ENCODE results near the gene HIPK1. TPM values are rescaled to one million over a fixed set of nuclear protein-coding genes. Genes with fewer than 3 reads are reported as not detected.

Gene HIPK1
- total RNA-seq, 5 donors from 2014 or later (not counting 1 experiment from before 2014, with no cell fraction given) = 99.5 to 189 (median 103) TPM

DNA sequence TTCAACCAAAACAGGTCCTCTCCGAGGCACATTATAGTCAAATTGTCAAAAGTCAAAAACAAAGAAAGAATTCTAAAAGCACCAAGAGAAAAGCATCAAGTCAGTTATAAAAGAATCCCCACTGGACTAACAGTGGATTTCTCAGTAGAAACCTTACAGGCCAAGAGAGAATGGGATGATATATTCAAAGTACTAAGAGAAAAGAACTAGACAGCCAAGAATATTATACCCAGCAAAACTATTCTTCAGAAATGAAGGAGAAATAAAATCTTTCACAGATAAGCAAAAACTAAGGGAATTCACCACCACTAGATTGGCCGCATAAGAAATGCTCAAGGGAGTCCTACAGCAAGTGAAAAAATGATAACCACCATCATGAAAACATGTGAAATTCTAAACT, 66.3 kb downstream of the HIPK1 start:
- ATAC-seq (replicated peaks in 1 of 4) = no peak
- Histone ChIP-seq H3K36me3 (ENCODE audit: control insufficient read depth in 2 of 2, extremely low read depth in 1 of 2, insufficient read depth in 1 of 2, low read length in 1 of 2) (no peaks in the 10 kb centered on the region), H3K27ac (ENCODE audit: low read length) (no peak overlapping the region), H3K9me3 (peaks cover 3% of the 10 kb centered on the region), H3K27me3 (replicated peaks in 1 of 2; ENCODE audit: control insufficient read depth in 2 of 2, extremely low read depth in 1 of 2, insufficient read depth in 2 of 2, low read length in 1 of 2) (peaks cover 0 to 14% of the 10 kb centered on the region in 2 experiments), H3K4me1 (ENCODE audit: control insufficient read depth in 1 of 2, extremely low read depth in 1 of 2, insufficient read depth in 2 of 2, low read length in 2 of 2) (no peaks in the 10 kb centered on the region), H3K4me3 (ENCODE audit: control insufficient read depth in 1 of 2, extremely low read depth in 1 of 2, low read length in 1 of 2) (no peak overlapping the region)
- WGBS (ENCODE audit: insufficient coverage) = 100% methylated on average over 1 of the region's 2 CpGs
- H3K9me3 Mint-ChIP-seq = peaks cover 11 to 18% (median 15%) of the 10 kb centered on the region in 3 donors
- H3K36me3 Mint-ChIP-seq = peaks cover 10% of the 10 kb centered on the region
- DNase-seq = no peak
- H3K27ac Mint-ChIP-seq = no peak overlapping the region
- H3K4me3 Mint-ChIP-seq = no peak overlapping the region
- POLR2A ChIA-PET = no interaction called here
- peaks cover 2 to 9% (median 6%) of the 10 kb centered on the region in 3 donors for H3K4me1 Mint-ChIP-seq
- CTCF ChIA-PET = interaction anchor here in 1 of 2 donors (0.6 kb wide), 1 partner anchor 689 kb away, joined by 5 read pairs; no protein-coding TSS in a partner anchor
- peaks cover 4 to 6% of the 10 kb centered on the region in 2 donors for H3K27me3 Mint-ChIP-seq

DNA sequence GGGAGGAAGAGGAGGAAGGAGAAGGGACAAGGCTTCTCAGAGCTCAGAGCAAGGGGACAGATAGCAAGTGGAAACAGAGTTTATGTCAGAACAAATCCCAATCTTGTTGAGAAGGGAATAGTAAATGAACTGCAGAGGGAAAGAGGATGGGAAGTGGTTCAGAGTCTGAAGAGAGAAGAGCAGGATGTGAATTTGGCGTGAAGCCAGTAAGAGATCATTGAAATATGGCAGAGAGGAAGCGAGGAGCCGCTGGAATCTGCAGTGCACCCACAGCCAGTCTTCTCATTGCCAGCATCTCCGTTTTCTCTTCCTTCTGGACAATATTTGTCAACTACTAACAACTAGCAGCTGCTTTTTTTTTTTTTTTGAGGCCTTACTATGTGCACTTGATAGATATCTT, 69.2 kb downstream of the HIPK1 start:
- no peak for ATAC-seq (replicated peaks in 1 of 4)
- H3K27me3 Mint-ChIP-seq = peaks cover 5 to 7% of the 10 kb centered on the region in 2 donors
- no peaks in the 10 kb centered on the region for H3K4me1 ChIP-seq (ENCODE audit: control insufficient read depth in 1 of 2, extremely low read depth in 1 of 2, insufficient read depth in 2 of 2, low read length in 2 of 2)

GRCh38 chr1:113999233-113999632, 70.1 kb downstream of the HIPK1 start:
- no CpG with 5 or more reads among the region's 2 CpGs for WGBS (ENCODE audit: insufficient coverage)
- Histone ChIP-seq H3K4me1 (ENCODE audit: control insufficient read depth in 1 of 2, extremely low read depth in 1 of 2, insufficient read depth in 2 of 2, low read length in 2 of 2) (no peaks in the 10 kb centered on the region), H3K27ac (ENCODE audit: low read length) (no peak overlapping the region), H3K9me3 (no peaks in the 10 kb centered on the region), H3K4me3 (ENCODE audit: control insufficient read depth in 1 of 2, extremely low read depth in 1 of 2, low read length in 1 of 2) (no peak overlapping the region), H3K27me3 (replicated peaks in 1 of 2; ENCODE audit: control insufficient read depth in 2 of 2, extremely low read depth in 1 of 2, insufficient read depth in 2 of 2, low read length in 1 of 2) (peaks cover 0 to 15% of the 10 kb centered on the region in 2 experiments), H3K36me3 (ENCODE audit: control insufficient read depth in 2 of 2, extremely low read depth in 1 of 2, insufficient read depth in 1 of 2, low read length in 1 of 2) (no peaks in the 10 kb centered on the region)
- CTCF ChIA-PET = no interaction called here
- ATAC-seq (replicated peaks in 1 of 4) = no peak
- H3K4me3 Mint-ChIP-seq = no peak overlapping the region
- peaks cover 2 to 9% (median 6%) of the 10 kb centered on the region in 3 donors for H3K4me1 Mint-ChIP-seq
- H3K36me3 Mint-ChIP-seq = peaks cover 8% of the 10 kb centered on the region
- H3K27me3 Mint-ChIP-seq = peaks cover 8% of the 10 kb centered on the region in 2 donors
- no peak overlapping the region for H3K27ac Mint-ChIP-seq
- POLR2A ChIA-PET = no interaction called here
- peaks cover 6 to 15% (median 12%) of the 10 kb centered on the region in 3 donors for H3K9me3 Mint-ChIP-seq
- no peak for DNase-seq

More for the DNA sequence above, 69.2 kb downstream of the HIPK1 start:
- Mint-ChIP-seq H3K4me1 (peaks cover 2 to 9% (median 6%) of the 10 kb centered on the region in 3 donors), H3K27ac (no peak overlapping the region), H3K4me3 (no peak overlapping the region), H3K9me3 (peaks cover 6 to 18% (median 15%) of the 10 kb centered on the region in 3 donors), H3K36me3 (peaks cover 10% of the 10 kb centered on the region)
- no peak overlapping the region for H3K27ac ChIP-seq (ENCODE audit: low read length)
- peaks cover 3% of the 10 kb centered on the region for H3K9me3 ChIP-seq
- no peak for DNase-seq
- H3K36me3 ChIP-seq (ENCODE audit: control insufficient read depth in 2 of 2, extremely low read depth in 1 of 2, insufficient read depth in 1 of 2, low read length in 1 of 2) = no peaks in the 10 kb centered on the region
- WGBS (ENCODE audit: insufficient coverage) = 33% methylated on average over 1 of the region's 4 CpGs
- H3K27me3 ChIP-seq (replicated peaks in 1 of 2; ENCODE audit: control insufficient read depth in 2 of 2, extremely low read depth in 1 of 2, insufficient read depth in 2 of 2, low read length in 1 of 2) = peaks cover 0 to 20% of the 10 kb centered on the region in 2 experiments
- ChIA-PET POLR2A (no interaction called here), CTCF (interaction anchor here in 1 of 2 donors (0.7 kb wide), 1 partner anchor 349 kb away, joined by 3 read pairs; no protein-coding TSS in a partner anchor)
- no peak overlapping the region for H3K4me3 ChIP-seq (ENCODE audit: control insufficient read depth in 1 of 2, extremely low read depth in 1 of 2, low read length in 1 of 2)

- no peak overlapping the region for H3K27ac Mint-ChIP-seq
Observed at GRCh38 chr1:113999799-114000198, 70.7 kb downstream of the HIPK1 start.

GRCh38 chr1:114000406-114000805, 71.3 kb downstream of the HIPK1 start:
- H3K4me1 ChIP-seq (ENCODE audit: control insufficient read depth in 1 of 2, extremely low read depth in 1 of 2, insufficient read depth in 2 of 2, low read length in 2 of 2) = no peaks in the 10 kb centered on the region
- Mint-ChIP-seq H3K36me3 (peaks cover 3% of the 10 kb centered on the region), H3K4me1 (peaks cover 2 to 9% (median 6%) of the 10 kb centered on the region in 3 donors), H3K27ac (no peak overlapping the region), H3K9me3 (peaks cover 2 to 3% (median 3%) of the 10 kb centered on the region in 3 donors), H3K27me3 (peaks cover 6 to 8% of the 10 kb centered on the region in 2 donors), H3K4me3 (no peak overlapping the region)
- DNase-seq = no peak
- peaks cover 0 to 17% of the 10 kb centered on the region in 2 experiments for H3K27me3 ChIP-seq (replicated peaks in 1 of 2; ENCODE audit: control insufficient read depth in 2 of 2, extremely low read depth in 1 of 2, insufficient read depth in 2 of 2, low read length in 1 of 2)
- H3K4me3 ChIP-seq (ENCODE audit: control insufficient read depth in 1 of 2, extremely low read depth in 1 of 2, low read length in 1 of 2) = no peak overlapping the region
- no peak overlapping the region for H3K27ac ChIP-seq (ENCODE audit: low read length)
- CTCF ChIA-PET = no interaction called here
- no peaks in the 10 kb centered on the region for H3K36me3 ChIP-seq (ENCODE audit: control insufficient read depth in 2 of 2, extremely low read depth in 1 of 2, insufficient read depth in 1 of 2, low read length in 1 of 2)
- no peak for ATAC-seq (replicated peaks in 1 of 4)
- POLR2A ChIA-PET = interaction anchor here in 1 of 2 donors (0.7 kb wide), 1 partner anchor 20 kb away, joined by 6 read pairs; no protein-coding TSS in a partner anchor
- no peaks in the 10 kb centered on the region for H3K9me3 ChIP-seq

More at GRCh38 chr1:113999799-114000198, 70.7 kb downstream of the HIPK1 start:
- Mint-ChIP-seq H3K4me1 (peaks cover 2 to 9% (median 6%) of the 10 kb centered on the region in 3 donors), H3K36me3 (peaks cover 6% of the 10 kb centered on the region), H3K4me3 (no peak overlapping the region), H3K9me3 (peaks cover 6 to 9% (median 7%) of the 10 kb centered on the region in 3 donors), H3K27me3 (peaks cover 8% of the 10 kb centered on the region in 2 donors)
- ATAC-seq (replicated peaks in 1 of 4) = no peak
- CTCF ChIA-PET = no interaction called here
- DNase-seq = no peak
- Histone ChIP-seq H3K36me3 (ENCODE audit: control insufficient read depth in 2 of 2, extremely low read depth in 1 of 2, insufficient read depth in 1 of 2, low read length in 1 of 2) (no peaks in the 10 kb centered on the region), H3K4me1 (ENCODE audit: control insufficient read depth in 1 of 2, extremely low read depth in 1 of 2, insufficient read depth in 2 of 2, low read length in 2 of 2) (no peaks in the 10 kb centered on the region), H3K27ac (ENCODE audit: low read length) (no peak overlapping the region), H3K27me3 (replicated peaks in 1 of 2; ENCODE audit: control insufficient read depth in 2 of 2, extremely low read depth in 1 of 2, insufficient read depth in 2 of 2, low read length in 1 of 2) (peaks cover 0 to 15% of the 10 kb centered on the region in 2 experiments), H3K4me3 (ENCODE audit: control insufficient read depth in 1 of 2, extremely low read depth in 1 of 2, low read length in 1 of 2) (no peak overlapping the region), H3K9me3 (no peaks in the 10 kb centered on the region)
- POLR2A ChIA-PET = interaction anchor here in 1 of 2 donors (0.7 kb wide), 1 partner anchor 20 kb away, joined by 6 read pairs; no protein-coding TSS in a partner anchor
- WGBS (ENCODE audit: insufficient coverage) = no CpG with 5 or more reads among the region's 2 CpGs

DNA sequence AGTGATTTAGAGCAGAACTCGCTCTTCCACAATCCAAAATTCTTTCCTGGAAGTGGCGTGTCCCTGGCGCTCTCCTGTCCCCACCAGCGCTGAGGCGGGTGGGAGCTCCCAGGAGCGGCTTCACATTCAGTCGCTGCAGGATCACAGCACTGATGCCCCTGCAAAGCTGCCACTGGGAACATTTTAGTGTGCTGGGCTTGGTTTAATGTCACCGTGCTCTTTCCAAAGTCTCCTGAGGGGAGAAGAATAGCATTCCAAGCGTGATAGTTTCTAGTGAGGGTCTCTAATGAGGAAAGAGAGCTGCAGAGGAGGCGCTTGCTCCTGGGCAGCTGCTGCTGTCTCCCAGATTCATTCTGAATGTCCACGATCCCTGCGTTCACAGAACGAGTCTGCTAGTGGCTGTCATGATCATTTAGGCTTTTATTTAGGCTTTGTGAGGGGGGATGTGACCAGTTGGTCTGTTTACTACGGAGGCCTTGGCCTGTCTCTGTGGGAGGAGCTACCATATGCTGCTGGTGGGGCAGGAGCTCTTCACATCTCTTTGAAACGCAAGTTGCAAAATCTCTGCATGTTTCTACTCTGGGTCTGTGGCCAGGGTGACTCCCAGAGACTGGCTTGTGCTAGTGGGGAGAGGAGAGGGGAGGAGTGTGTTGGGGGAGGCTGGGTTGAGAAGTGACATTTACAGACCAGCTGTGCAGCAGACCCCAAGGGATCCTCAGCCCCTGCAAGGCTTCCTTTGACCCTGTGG, 73.5 kb downstream of the HIPK1 start:
- H3K27ac Mint-ChIP-seq = no peak overlapping the region
- ChIA-PET POLR2A (no interaction called here), CTCF (no interaction called here)
- Histone ChIP-seq H3K9me3 (no peaks in the 10 kb centered on the region), H3K27ac (ENCODE audit: low read length) (no peak overlapping the region), H3K4me1 (ENCODE audit: control insufficient read depth in 1 of 2, extremely low read depth in 1 of 2, insufficient read depth in 2 of 2, low read length in 2 of 2) (no peaks in the 10 kb centered on the region), H3K36me3 (ENCODE audit: control insufficient read depth in 2 of 2, extremely low read depth in 1 of 2, insufficient read depth in 1 of 2, low read length in 1 of 2) (no peaks in the 10 kb centered on the region), H3K4me3 (ENCODE audit: control insufficient read depth in 1 of 2, extremely low read depth in 1 of 2, low read length in 1 of 2) (no peak overlapping the region), H3K27me3 (replicated peaks in 1 of 2; ENCODE audit: control insufficient read depth in 2 of 2, extremely low read depth in 1 of 2, insufficient read depth in 2 of 2, low read length in 1 of 2) (peaks cover 0 to 19% of the 10 kb centered on the region in 2 experiments)
- H3K36me3 Mint-ChIP-seq = no peaks in the 10 kb centered on the region
- H3K4me1 Mint-ChIP-seq = peaks cover 2 to 9% (median 6%) of the 10 kb centered on the region in 3 donors
- WGBS (ENCODE audit: insufficient coverage) = 78% methylated on average over 13 of the region's 15 CpGs
- H3K9me3 Mint-ChIP-seq = no peaks in the 10 kb centered on the region
- H3K4me3 Mint-ChIP-seq = no peak overlapping the region
- peaks cover 5 to 8% of the 10 kb centered on the region in 2 donors for H3K27me3 Mint-ChIP-seq
- ATAC-seq (replicated peaks in 1 of 4) (no peak), DNase-seq (no peak)
